OCI-LY1 (cell line): ENCODE measurements around the gene APLP1.

Experiments
- CTCF ChIP-seq: fragments of 200-600 bp; sonication (generic), shearing (Covaris generic); IDR thresholded peaks from 2 replicates; pipeline ENCODE4 v1.5.1; 2017; ENCODE audit warnings: mild to moderate bottlenecking, antibody characterized with exemption, low read length, moderate library complexity, mixed read lengths
- EZH2 ChIP-seq: fragments of 200-600 bp; sonication (generic), shearing (Covaris generic); IDR thresholded peaks from 2 replicates; pipeline ENCODE4 v1.8.0; 2017; ENCODE audit warnings: borderline replicate concordance, mixed run types, mild to moderate bottlenecking, antibody characterized with exemption, low read length, moderate library complexity, mixed read lengths

DNA sequence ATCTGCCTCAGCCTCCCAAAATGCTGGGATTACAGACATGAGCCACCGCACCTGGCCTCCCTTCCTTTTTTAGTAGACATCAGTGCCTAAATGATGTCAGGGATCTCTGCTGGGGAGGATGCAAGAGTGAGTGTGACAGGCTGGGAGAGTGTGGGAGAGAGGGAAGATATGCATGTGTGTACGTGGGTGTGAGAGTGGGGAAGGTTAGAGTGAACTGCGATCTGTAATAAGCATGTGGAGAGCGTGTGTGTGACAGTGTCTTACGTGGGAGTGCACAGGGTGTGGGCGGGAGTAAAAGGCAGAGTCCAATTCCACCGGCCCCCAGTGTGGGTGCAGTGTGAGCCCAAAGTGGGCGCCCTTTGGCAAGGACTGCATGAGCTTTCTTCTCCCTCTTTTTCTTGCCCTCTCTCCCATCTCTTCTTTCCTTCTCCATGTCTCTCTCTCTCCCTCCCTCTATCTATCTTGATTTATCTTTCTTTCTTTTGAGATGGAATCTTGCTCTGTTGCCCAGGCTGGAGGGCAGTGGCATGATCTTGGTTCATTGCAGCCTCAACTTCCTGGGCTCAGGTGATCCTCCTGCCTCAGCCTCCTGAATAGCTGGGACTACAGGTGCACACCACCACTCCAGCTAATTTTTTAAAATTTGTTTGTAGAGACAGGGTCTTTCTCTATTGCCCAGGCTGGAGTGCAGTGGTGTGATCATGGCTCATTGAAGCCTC is 15.2 kb upstream of the APLP1 start:
- TF ChIP-seq CTCF (no peak), EZH2 (no peak)
